ENCODE results near the gene GABRB2.

The GABRB2 gene

GRCh38 chr5:161380486-161380885 lies 166.0 kb downstream of the GABRB2 start:
- H3K79me2 ChIP-seq (ENCODE audit: insufficient read depth, low read length) = no peaks in the 10 kb centered on the region
- TF ChIP-seq EZH2phosphoT487 (conservative IDR thresholded peaks at IDR 0.05; ENCODE audit: low read length) (no peak), CTCF (IDR thresholded peaks at IDR 0.05; ENCODE audit: insufficient read depth, low read length, poor library complexity, severe bottlenecking) (no peak)
- no peaks in the 10 kb centered on the region for H3K9me3 ChIP-seq (ENCODE audit: insufficient read depth, low read length)
- no peaks in the 10 kb centered on the region for H3K36me3 ChIP-seq (ENCODE audit: low read length)
- no peak overlapping the region for H3K27ac ChIP-seq (ENCODE audit: low read depth, low read length)
- no peak overlapping the region for H2AFZ ChIP-seq (ENCODE audit: low read depth, low read length, severe bottlenecking)
- H3K4me2 ChIP-seq (ENCODE audit: low read depth, low read length, poor library complexity, severe bottlenecking) = no peak overlapping the region
- no peaks in the 10 kb centered on the region for H4K20me1 ChIP-seq (ENCODE audit: low read depth, low read length)
- no peaks in the 10 kb centered on the region for H3K9me2 ChIP-seq (replicated peaks; ENCODE audit: insufficient read depth, low read length)
- H3F3A ChIP-seq (ENCODE audit: insufficient read depth) = no peaks in the 10 kb centered on the region
- H3K9ac ChIP-seq (ENCODE audit: low read length) = no peak overlapping the region
- no peak overlapping the region for H3K4me3 ChIP-seq (ENCODE audit: insufficient read depth, low read length, poor library complexity, severe bottlenecking)
- no peaks in the 10 kb centered on the region for H3K27me3 ChIP-seq (ENCODE audit: low read length)

GRCh38 chr5:161378701-161379100 lies 167.8 kb downstream of the GABRB2 start:
- Histone ChIP-seq H3K9me3 (ENCODE audit: insufficient read depth, low read length) (no peaks in the 10 kb centered on the region), H3K27me3 (ENCODE audit: low read length) (no peaks in the 10 kb centered on the region), H2AFZ (ENCODE audit: low read depth, low read length, severe bottlenecking) (no peak overlapping the region), H3K27ac (ENCODE audit: low read depth, low read length) (no peak overlapping the region), H3K9me2 (replicated peaks; ENCODE audit: insufficient read depth, low read length) (no peaks in the 10 kb centered on the region), H4K20me1 (ENCODE audit: low read depth, low read length) (no peaks in the 10 kb centered on the region), H3K79me2 (ENCODE audit: insufficient read depth, low read length) (no peaks in the 10 kb centered on the region), H3K9ac (ENCODE audit: low read length) (no peak overlapping the region), H3F3A (ENCODE audit: insufficient read depth) (no peaks in the 10 kb centered on the region), H3K4me3 (ENCODE audit: insufficient read depth, low read length, poor library complexity, severe bottlenecking) (no peak overlapping the region), H3K4me2 (ENCODE audit: low read depth, low read length, poor library complexity, severe bottlenecking) (no peak overlapping the region), H3K36me3 (ENCODE audit: low read length) (no peaks in the 10 kb centered on the region)
- no peak for TF ChIP-seq CTCF (IDR thresholded peaks at IDR 0.05; ENCODE audit: insufficient read depth, low read length, poor library complexity, severe bottlenecking)
- TF ChIP-seq EZH2phosphoT487 (conservative IDR thresholded peaks at IDR 0.05; ENCODE audit: low read length) = no peak

GRCh38 chr5:161376034-161376433 lies 170.5 kb downstream of the GABRB2 start:
- H3K9ac ChIP-seq (ENCODE audit: low read length) = no peak overlapping the region
- no peak overlapping the region for H3K4me3 ChIP-seq (ENCODE audit: insufficient read depth, low read length, poor library complexity, severe bottlenecking)
- H3K27me3 ChIP-seq (ENCODE audit: low read length) = no peaks in the 10 kb centered on the region
- H3K4me2 ChIP-seq (ENCODE audit: low read depth, low read length, poor library complexity, severe bottlenecking) = no peak overlapping the region
- no peaks in the 10 kb centered on the region for H3K79me2 ChIP-seq (ENCODE audit: insufficient read depth, low read length)
- H3K36me3 ChIP-seq (ENCODE audit: low read length) = no peaks in the 10 kb centered on the region
- TF ChIP-seq EZH2phosphoT487 (conservative IDR thresholded peaks at IDR 0.05; ENCODE audit: low read length) (no peak), CTCF (IDR thresholded peaks at IDR 0.05; ENCODE audit: insufficient read depth, low read length, poor library complexity, severe bottlenecking) (no peak)
- no peaks in the 10 kb centered on the region for H4K20me1 ChIP-seq (ENCODE audit: low read depth, low read length)
- no peaks in the 10 kb centered on the region for H3K9me3 ChIP-seq (ENCODE audit: insufficient read depth, low read length)
- H3K27ac ChIP-seq (ENCODE audit: low read depth, low read length) = no peak overlapping the region
- no peaks in the 10 kb centered on the region for H3F3A ChIP-seq (ENCODE audit: insufficient read depth)
- H3K9me2 ChIP-seq (replicated peaks; ENCODE audit: insufficient read depth, low read length) = no peaks in the 10 kb centered on the region
- no peak overlapping the region for H2AFZ ChIP-seq (ENCODE audit: low read depth, low read length, severe bottlenecking)

GRCh38 chr5:161373345-161373707 lies 173.2 kb downstream of the GABRB2 start:
- H3K36me3 ChIP-seq (ENCODE audit: low read length) = no peaks in the 10 kb centered on the region
- H3K27ac ChIP-seq (ENCODE audit: low read depth, low read length) = no peak overlapping the region
- no peak overlapping the region for H3K4me2 ChIP-seq (ENCODE audit: low read depth, low read length, poor library complexity, severe bottlenecking)
- no peaks in the 10 kb centered on the region for H3F3A ChIP-seq (ENCODE audit: insufficient read depth)
- H4K20me1 ChIP-seq (ENCODE audit: low read depth, low read length) = no peaks in the 10 kb centered on the region
- H3K4me3 ChIP-seq (ENCODE audit: insufficient read depth, low read length, poor library complexity, severe bottlenecking) = no peak overlapping the region
- H3K9me2 ChIP-seq (replicated peaks; ENCODE audit: insufficient read depth, low read length) = no peaks in the 10 kb centered on the region
- TF ChIP-seq EZH2phosphoT487 (conservative IDR thresholded peaks at IDR 0.05; ENCODE audit: low read length) (no peak), CTCF (IDR thresholded peaks at IDR 0.05; ENCODE audit: insufficient read depth, low read length, poor library complexity, severe bottlenecking) (no peak)
- H3K27me3 ChIP-seq (ENCODE audit: low read length) = no peaks in the 10 kb centered on the region
- H2AFZ ChIP-seq (ENCODE audit: low read depth, low read length, severe bottlenecking) = no peak overlapping the region
- H3K9ac ChIP-seq (ENCODE audit: low read length) = no peak overlapping the region
- no peaks in the 10 kb centered on the region for H3K9me3 ChIP-seq (ENCODE audit: insufficient read depth, low read length)
- no peaks in the 10 kb centered on the region for H3K79me2 ChIP-seq (ENCODE audit: insufficient read depth, low read length)

Measured in SU-DHL-6 (cell line).